WTC11 (cell line): ENCODE measurements around the gene ANO9.
A peak's percentile ranks its signal among the peaks of the same experiment; 100 is the strongest.

ENCODE experiments used
- ATF1 ChIP-seq: sonication (generic); formaldehyde crosslinking; IDR thresholded peaks from 2 replicates; pipeline ENCODE4 v1.8.1; 2023; ENCODE audit warnings: mild to moderate bottlenecking, moderate library complexity, missing genetic modification reagents
- CTCF ChIP-seq: fragments of 200-600 bp; IDR thresholded peaks from 2 replicates; pipeline ENCODE4 v1.8.0; 2022; ENCODE audit warnings: antibody characterized with exemption
- ESRRA ChIP-seq: sonication (generic); formaldehyde crosslinking; IDR thresholded peaks from 2 replicates; pipeline ENCODE4 v1.8.1; 2022; ENCODE audit warnings: mild to moderate bottlenecking, missing genetic modification reagents, borderline replicate concordance
- FOXJ3 ChIP-seq: sonication (generic); formaldehyde crosslinking; IDR thresholded peaks from 2 replicates; pipeline ENCODE4 v1.9.0; 2021; ENCODE audit warnings: missing genetic modification reagents, mild to moderate bottlenecking, borderline replicate concordance
- GABPB1 ChIP-seq: sonication (generic); formaldehyde crosslinking; IDR thresholded peaks from 2 replicates; pipeline ENCODE4 v1.8.1; 2023; ENCODE audit warnings: mild to moderate bottlenecking, missing genetic modification reagents
- MAX ChIP-seq: sonication (generic); formaldehyde crosslinking; IDR thresholded peaks from 2 replicates; pipeline ENCODE4 v1.8.0; 2022; ENCODE audit warnings: mild to moderate bottlenecking, missing genetic modification reagents
- MXD4 ChIP-seq: fragments of 250-450 bp; sonication (Bioruptor Pico); IDR thresholded peaks from 2 replicates; pipeline ENCODE4 v1.8.0; 2021; ENCODE audit warnings: mild to moderate bottlenecking, moderate library complexity, borderline replicate concordance
- TCF7 ChIP-seq: sonication (generic); formaldehyde crosslinking; IDR thresholded peaks from 2 replicates; pipeline ENCODE4 v1.8.0; 2022; ENCODE audit warnings: mild to moderate bottlenecking, low read depth, missing genetic modification reagents, moderate library complexity

- TF ChIP-seq CTCF (no peak), GABPB1 (CRISPR knock-in tag) (0 out of 2 replicates have a peak, but pooled peaks have one; percentile 20), TCF7 (CRISPR knock-in tag) (no peak), ESRRA (CRISPR knock-in tag) (no peak), MAX (CRISPR knock-in tag) (no peak), ATF1 (no peak), FOXJ3 (no peak), MXD4 (CRISPR knock-in tag) (no peak)
Measured at GRCh38 chr11:450809-451451, 9.1 kb upstream of the ANO9 start.
